Measurements from ENCODE around the gene PCBP3. TPM values are rescaled to one million over a fixed set of nuclear protein-coding genes. Genes with fewer than 3 reads are reported as not detected.

The PCBP3 gene
- total and polyA plus RNA-seq, 10 of the 15 experiments (the other 5 are each of a cell fraction or from before 2014, with no cell fraction given), result 0.09 to 1.3 (median 0.46) TPM; not detected in 3

DNA sequence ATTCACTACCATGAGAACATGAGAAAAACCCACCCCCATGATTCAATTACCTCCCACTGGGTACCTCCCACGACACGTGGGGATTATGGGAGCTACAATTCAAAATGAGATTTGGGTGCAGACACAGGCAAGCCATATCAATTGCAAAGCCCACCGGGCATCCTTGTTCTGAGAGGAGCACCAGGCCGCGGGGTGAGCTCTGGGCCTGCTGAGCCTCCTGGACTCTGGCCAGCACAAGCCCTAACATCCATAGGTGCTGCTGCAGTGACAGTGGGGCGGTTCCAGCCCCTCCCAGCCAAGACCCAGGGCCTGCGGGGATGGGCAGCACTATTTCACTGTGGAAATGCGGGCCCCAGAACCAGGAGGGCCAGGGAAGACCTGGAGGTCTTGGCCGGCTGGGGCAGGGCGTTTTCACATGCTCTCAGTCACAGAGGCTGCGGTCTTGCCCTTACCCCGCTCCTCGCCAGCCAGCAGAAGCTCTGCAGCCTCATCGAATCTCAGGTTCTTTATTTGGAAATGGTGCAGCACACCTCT is 103.8 kb downstream of the PCBP3 start:
- H3K36me3 ChIP-seq (ENCODE audit: control insufficient read depth in 2 of 2, insufficient read depth in 2 of 2, low read length in 1 of 2), result no peaks in the 10 kb centered on the region
- no peaks in the 10 kb centered on the region for H3K79me2 ChIP-seq (ENCODE audit: control insufficient read depth, insufficient read depth, low read length)
- no peak overlapping the region for H3K4me2 ChIP-seq (ENCODE audit: control insufficient read depth, insufficient read depth)
- H3K4me1 ChIP-seq (ENCODE audit: control insufficient read depth, insufficient read depth, low read length), result no peaks in the 10 kb centered on the region
- no peak for ATAC-seq
- no peaks in the 10 kb centered on the region; the same call in 1 of the 3 replicates for H3K9me3 ChIP-seq (replicated peaks; ENCODE audit: control insufficient read depth, insufficient read depth, low read length)
- no peak for FAIRE-seq
- H3K27me3 ChIP-seq (replicated peaks in 1 of 2; ENCODE audit: control insufficient read depth in 2 of 2, insufficient read depth in 2 of 2, low read length in 1 of 2), result no peaks in the 10 kb centered on the region; a peak in 1 of 4 replicates
- H3K4me3 ChIP-seq, result no peak overlapping the region
- ChIA-PET SMC1A (ENCODE audit: uncharacterized antibody, unreplicated experiment) (no interaction called here), POLR2A (no interaction called here), RAD21 (ENCODE audit: unreplicated experiment) (no interaction called here), CTCF (no interaction called here)
- H2AFZ ChIP-seq (ENCODE audit: control insufficient read depth, low read depth, low read length), result no peak overlapping the region
- TF ChIP-seq, protein P1, sequence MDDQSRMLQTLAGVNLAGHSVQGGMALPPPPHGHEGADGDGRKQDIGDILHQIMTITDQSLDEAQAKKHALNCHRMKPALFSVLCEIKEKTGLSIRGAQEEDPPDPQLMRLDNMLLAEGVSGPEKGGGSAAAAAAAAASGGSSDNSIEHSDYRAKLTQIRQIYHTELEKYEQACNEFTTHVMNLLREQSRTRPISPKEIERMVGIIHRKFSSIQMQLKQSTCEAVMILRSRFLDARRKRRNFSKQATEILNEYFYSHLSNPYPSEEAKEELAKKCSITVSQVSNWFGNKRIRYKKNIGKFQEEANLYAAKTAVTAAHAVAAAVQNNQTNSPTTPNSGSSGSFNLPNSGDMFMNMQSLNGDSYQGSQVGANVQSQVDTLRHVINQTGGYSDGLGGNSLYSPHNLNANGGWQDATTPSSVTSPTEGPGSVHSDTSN (IDR thresholded peaks at IDR 0.05; ENCODE audit: insufficient replicate concordance, low read depth, low read length), result no peak
- TF ChIP-seq ESRRA (IDR thresholded peaks at IDR 0.05; ENCODE audit: low read length) (no peak), BACH1 (IDR thresholded peaks at IDR 0.05; ENCODE audit: borderline replicate concordance) (no peak), IRF4 (IDR thresholded peaks at IDR 0.05; ENCODE audit: low read depth, low read length) (no peak)
- 65% methylated on average over 14 of the region's 14 CpGs for WGBS (ENCODE audit: insufficient coverage, insufficient replicate concordance, low lambda C conversion rate, missing lambda C conversion rate)
- H3K27ac ChIP-seq (ENCODE audit: control insufficient read depth, insufficient read depth), result no peak overlapping the region
- intact Hi-C loops (cut with micrococcal nuclease; ENCODE audit: unreplicated experiment) (no loop called here), in situ Hi-C loops (cut with MboI) (no loop called here)
- BruUV-seq (replicated peaks), result no TSS peak
- H3K9ac ChIP-seq (ENCODE audit: control insufficient read depth, insufficient read depth, low read length), result no peak overlapping the region
- no peak for DNase-seq (ENCODE audit: low read depth, low spot score)
- no peaks in the 10 kb centered on the region for H4K20me1 ChIP-seq (ENCODE audit: control insufficient read depth, insufficient read depth)

DNA sequence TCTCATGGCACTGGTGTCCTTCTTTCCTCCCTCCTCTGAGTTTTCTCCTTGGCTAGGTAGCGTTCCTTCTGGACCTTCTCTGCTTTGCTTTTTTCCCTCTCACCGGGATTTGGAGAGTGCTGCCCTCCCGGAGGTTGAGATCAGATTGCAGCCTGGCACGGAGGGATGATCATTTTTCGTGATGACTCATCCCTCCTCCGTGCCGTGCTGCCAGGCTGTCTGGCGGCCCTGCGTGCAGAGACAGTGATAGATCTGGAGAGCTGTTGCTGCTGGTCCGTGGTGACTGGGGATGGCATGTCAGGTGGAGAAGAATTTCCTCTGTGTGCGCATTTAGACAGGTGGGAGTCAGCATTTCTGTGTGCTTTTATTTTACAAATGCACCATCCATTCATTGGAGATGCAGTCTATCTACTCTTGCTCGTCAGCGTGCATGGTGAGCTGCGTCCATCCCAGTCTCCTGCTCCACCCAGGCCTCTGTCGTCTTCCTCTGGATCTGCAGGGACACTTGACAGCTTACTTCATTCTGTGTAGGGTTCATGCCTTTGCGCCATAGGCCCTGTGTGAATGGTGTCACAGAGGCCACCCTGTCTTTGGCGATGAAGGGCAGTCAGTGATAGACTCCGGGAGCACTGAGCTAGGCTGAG is 104.4 kb downstream of the PCBP3 start:
- H2AFZ ChIP-seq (ENCODE audit: control insufficient read depth, low read depth, low read length), result no peak overlapping the region
- H3K9ac ChIP-seq (ENCODE audit: control insufficient read depth, insufficient read depth, low read length), result no peak overlapping the region
- intact Hi-C loops (cut with micrococcal nuclease; ENCODE audit: unreplicated experiment), result no loop called here
- H4K20me1 ChIP-seq (ENCODE audit: control insufficient read depth, insufficient read depth), result no peaks in the 10 kb centered on the region
- H3K4me3 ChIP-seq, result no peak overlapping the region
- in situ Hi-C loops (cut with MboI), result no loop called here
- FAIRE-seq (no peak), DNase-seq (ENCODE audit: low read depth, low spot score) (no peak), ATAC-seq (no peak)
- no peaks in the 10 kb centered on the region; the same call in 1 of the 3 replicates for H3K9me3 ChIP-seq (replicated peaks; ENCODE audit: control insufficient read depth, insufficient read depth, low read length)
- H3K4me2 ChIP-seq (ENCODE audit: control insufficient read depth, insufficient read depth), result no peak overlapping the region
- H3K36me3 ChIP-seq (ENCODE audit: control insufficient read depth in 2 of 2, insufficient read depth in 2 of 2, low read length in 1 of 2), result no peaks in the 10 kb centered on the region
- WGBS (ENCODE audit: insufficient coverage, insufficient replicate concordance, low lambda C conversion rate, missing lambda C conversion rate), result 80% methylated on average over 18 of the region's 18 CpGs
- ChIA-PET RAD21 (ENCODE audit: unreplicated experiment) (no interaction called here), SMC1A (ENCODE audit: uncharacterized antibody, unreplicated experiment) (no interaction called here), CTCF (no interaction called here), POLR2A (no interaction called here)
- H3K27me3 ChIP-seq (replicated peaks in 1 of 2; ENCODE audit: control insufficient read depth in 2 of 2, insufficient read depth in 2 of 2, low read length in 1 of 2), result no peaks in the 10 kb centered on the region; a peak in 1 of 4 replicates
- H3K4me1 ChIP-seq (ENCODE audit: control insufficient read depth, insufficient read depth, low read length), result no peaks in the 10 kb centered on the region
- H3K27ac ChIP-seq (ENCODE audit: control insufficient read depth, insufficient read depth), result no peak overlapping the region
- H3K79me2 ChIP-seq (ENCODE audit: control insufficient read depth, insufficient read depth, low read length), result no peaks in the 10 kb centered on the region
- no TSS peak for BruUV-seq (replicated peaks)
- TF ChIP-seq SUPT20H (IDR thresholded peaks at IDR 0.05; ENCODE audit: borderline replicate concordance, control insufficient read depth, low read depth, low read length) (no peak), MTA3 (IDR thresholded peaks at IDR 0.05; ENCODE audit: borderline replicate concordance, low read length) (no peak), ZZZ3 (IDR thresholded peaks at IDR 0.05; ENCODE audit: control insufficient read depth, insufficient read length, low read depth) (no peak), SPI1 (IDR thresholded peaks at IDR 0.05; ENCODE audit: borderline replicate concordance, insufficient read depth, low read depth, low read length) (no peak), CBFB (IDR thresholded peaks at IDR 0.05; ENCODE audit: low read depth) (no peak)
- TF ChIP-seq, protein P2, sequence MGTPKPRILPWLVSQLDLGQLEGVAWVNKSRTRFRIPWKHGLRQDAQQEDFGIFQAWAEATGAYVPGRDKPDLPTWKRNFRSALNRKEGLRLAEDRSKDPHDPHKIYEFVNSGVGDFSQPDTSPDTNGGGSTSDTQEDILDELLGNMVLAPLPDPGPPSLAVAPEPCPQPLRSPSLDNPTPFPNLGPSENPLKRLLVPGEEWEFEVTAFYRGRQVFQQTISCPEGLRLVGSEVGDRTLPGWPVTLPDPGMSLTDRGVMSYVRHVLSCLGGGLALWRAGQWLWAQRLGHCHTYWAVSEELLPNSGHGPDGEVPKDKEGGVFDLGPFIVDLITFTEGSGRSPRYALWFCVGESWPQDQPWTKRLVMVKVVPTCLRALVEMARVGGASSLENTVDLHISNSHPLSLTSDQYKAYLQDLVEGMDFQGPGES (IDR thresholded peaks at IDR 0.05), result no peak
- TF ChIP-seq, protein P3, sequence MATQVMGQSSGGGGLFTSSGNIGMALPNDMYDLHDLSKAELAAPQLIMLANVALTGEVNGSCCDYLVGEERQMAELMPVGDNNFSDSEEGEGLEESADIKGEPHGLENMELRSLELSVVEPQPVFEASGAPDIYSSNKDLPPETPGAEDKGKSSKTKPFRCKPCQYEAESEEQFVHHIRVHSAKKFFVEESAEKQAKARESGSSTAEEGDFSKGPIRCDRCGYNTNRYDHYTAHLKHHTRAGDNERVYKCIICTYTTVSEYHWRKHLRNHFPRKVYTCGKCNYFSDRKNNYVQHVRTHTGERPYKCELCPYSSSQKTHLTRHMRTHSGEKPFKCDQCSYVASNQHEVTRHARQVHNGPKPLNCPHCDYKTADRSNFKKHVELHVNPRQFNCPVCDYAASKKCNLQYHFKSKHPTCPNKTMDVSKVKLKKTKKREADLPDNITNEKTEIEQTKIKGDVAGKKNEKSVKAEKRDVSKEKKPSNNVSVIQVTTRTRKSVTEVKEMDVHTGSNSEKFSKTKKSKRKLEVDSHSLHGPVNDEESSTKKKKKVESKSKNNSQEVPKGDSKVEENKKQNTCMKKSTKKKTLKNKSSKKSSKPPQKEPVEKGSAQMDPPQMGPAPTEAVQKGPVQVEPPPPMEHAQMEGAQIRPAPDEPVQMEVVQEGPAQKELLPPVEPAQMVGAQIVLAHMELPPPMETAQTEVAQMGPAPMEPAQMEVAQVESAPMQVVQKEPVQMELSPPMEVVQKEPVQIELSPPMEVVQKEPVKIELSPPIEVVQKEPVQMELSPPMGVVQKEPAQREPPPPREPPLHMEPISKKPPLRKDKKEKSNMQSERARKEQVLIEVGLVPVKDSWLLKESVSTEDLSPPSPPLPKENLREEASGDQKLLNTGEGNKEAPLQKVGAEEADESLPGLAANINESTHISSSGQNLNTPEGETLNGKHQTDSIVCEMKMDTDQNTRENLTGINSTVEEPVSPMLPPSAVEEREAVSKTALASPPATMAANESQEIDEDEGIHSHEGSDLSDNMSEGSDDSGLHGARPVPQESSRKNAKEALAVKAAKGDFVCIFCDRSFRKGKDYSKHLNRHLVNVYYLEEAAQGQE (IDR thresholded peaks at IDR 0.05; ENCODE audit: low read depth, low read length), result no peak

All from GM12878 (cell line).